Activated T-cell treated with anti-CD3 and anti-CD28 coated beads, Interleukin-2, amount 50 U/mL, for 24 hours (primary cell): ENCODE data around the gene TMEM44.
A peak's percentile ranks its signal among the peaks of the same experiment; 100 is the strongest.

Experiments used
- DNase-seq: peaks from one replicate; pipeline ENCODE4 v3.0.0-alpha.2; 2020
- H3K27ac Mint-ChIP-seq: 2 replicates; pipeline ENCODE4 v1.8.0; 2020; ENCODE audit warnings: mild to moderate bottlenecking, mixed read lengths
- H3K27me3 Mint-ChIP-seq: 2 replicates; pipeline ENCODE4 v1.8.0; 2020; ENCODE audit warnings: mixed read lengths
- H3K36me3 Mint-ChIP-seq: 2 replicates; pipeline ENCODE4 v1.8.0; 2020; ENCODE audit warnings: low read depth, mixed read lengths
- H3K4me1 Mint-ChIP-seq: 2 replicates; pipeline ENCODE4 v1.8.0; 2020; ENCODE audit warnings: low read depth, mixed read lengths
- H3K4me3 Mint-ChIP-seq: 2 replicates; pipeline ENCODE4 v1.8.0; 2020; ENCODE audit warnings: mild to moderate bottlenecking, moderate library complexity, mixed read lengths
- H3K9me3 Mint-ChIP-seq: 2 replicates; pipeline ENCODE4 v1.8.0; 2020; ENCODE audit warnings: mixed read lengths

The TMEM44 gene

DNA sequence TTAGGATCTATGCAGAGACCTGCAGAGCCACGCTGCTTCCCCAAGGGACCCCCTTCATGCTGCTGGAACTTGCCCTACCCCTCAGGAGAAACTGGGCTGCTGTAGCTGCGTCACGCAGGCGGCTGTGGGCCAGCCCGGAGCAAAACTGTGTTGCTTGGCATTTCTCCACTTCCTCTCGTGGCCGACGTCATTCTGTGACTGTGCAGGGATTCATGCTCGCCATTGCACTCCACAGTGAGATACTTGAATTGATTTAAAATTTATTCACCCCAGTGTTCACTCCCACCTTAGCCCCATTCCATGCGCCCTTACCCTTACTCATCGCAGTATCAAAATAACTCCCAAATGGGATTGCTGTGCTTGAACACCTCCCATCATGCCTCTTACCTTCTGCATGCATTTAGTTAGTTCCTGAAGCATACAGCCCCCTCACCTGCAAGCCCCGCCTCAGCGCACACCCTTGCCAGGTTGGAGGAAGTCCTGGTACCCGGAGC lies 45.7 kb downstream of the TMEM44 start:
- Mint-ChIP-seq H3K4me3 (no peak overlapping the region), H3K36me3 (peaks cover 18% of the 10 kb centered on the region), H3K9me3 (no peaks in the 10 kb centered on the region), H3K27me3 (no peaks in the 10 kb centered on the region), H3K27ac (no peak overlapping the region), H3K4me1 (peaks cover 31% of the 10 kb centered on the region)
- no peak for DNase-seq

DNA sequence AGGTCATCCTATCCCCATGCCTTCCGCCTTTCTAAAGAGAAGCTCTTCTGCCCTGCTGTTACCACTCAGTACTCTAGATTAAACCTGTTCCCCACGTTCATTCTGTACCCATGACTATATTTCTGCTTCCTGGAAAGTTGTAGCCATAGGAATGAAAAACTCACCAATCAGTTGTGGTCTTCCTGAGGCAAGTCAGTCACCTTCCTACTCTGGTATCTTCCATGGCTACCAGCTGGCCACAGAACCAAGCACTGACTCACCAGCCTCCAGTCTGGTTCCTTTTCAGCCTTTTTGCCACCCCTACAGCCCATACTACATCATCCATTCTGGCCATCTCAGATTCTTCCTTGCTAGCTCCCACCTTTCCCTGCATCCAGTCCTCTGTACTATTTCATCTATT lies 46.4 kb downstream of the TMEM44 start:
- no peaks in the 10 kb centered on the region for H3K27me3 Mint-ChIP-seq
- DNase-seq, result no peak
- peaks cover 18% of the 10 kb centered on the region for H3K36me3 Mint-ChIP-seq
- H3K4me1 Mint-ChIP-seq, result peaks cover 31% of the 10 kb centered on the region
- no peak overlapping the region for H3K4me3 Mint-ChIP-seq
- peak overlapping the region; percentile 4 for H3K27ac Mint-ChIP-seq
- no peaks in the 10 kb centered on the region for H3K9me3 Mint-ChIP-seq

DNA sequence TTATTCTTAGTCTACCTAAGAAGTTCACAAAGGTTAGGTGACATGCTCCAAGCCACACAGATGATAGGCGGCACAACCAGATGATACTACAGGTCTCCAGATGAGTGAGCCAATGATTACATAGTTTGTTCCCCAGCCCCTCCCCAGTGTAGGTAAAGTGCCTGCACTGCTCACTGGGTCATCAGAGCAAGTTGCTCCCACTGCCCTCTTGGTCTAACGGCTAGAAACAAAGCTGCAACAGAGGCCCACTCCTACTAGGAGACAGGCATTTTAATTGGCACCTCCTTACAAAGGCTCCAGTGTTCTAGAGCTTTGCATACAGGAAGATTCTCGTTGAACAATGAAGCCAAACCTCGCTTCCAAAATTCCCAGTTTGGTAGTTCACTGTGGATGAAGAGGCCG lies 47.3 kb downstream of the TMEM44 start:
- DNase-seq, result no peak
- Mint-ChIP-seq H3K4me1 (peaks cover 31% of the 10 kb centered on the region), H3K27ac (peak overlapping the region; percentile 0), H3K9me3 (no peaks in the 10 kb centered on the region), H3K27me3 (no peaks in the 10 kb centered on the region), H3K36me3 (peaks cover 18% of the 10 kb centered on the region), H3K4me3 (no peak overlapping the region)

DNA sequence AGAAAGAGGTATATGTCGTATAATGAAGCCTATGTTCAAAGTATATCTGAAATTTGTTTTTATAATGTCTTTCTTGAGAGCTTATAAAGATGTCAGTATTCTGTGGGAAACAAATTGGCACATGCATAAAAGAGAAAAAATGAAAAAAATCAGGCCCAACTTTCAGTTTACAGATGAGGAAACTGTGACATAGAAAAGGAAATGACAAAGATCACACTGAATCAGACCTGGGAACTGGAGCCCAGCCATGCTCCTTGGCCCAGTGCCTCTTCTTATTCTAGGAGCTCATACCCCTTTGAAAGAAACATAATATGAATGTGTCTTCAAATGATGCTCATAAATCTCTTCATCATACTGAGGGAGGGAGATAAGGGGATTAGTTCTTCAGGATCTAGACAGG lies 48.4 kb downstream of the TMEM44 start:
- H3K9me3 Mint-ChIP-seq, result no peaks in the 10 kb centered on the region
- H3K4me1 Mint-ChIP-seq, result peaks cover 31% of the 10 kb centered on the region
- H3K4me3 Mint-ChIP-seq, result peak overlapping the region; percentile 97
- peak overlapping the region; percentile 99 for H3K27ac Mint-ChIP-seq
- H3K27me3 Mint-ChIP-seq, result no peaks in the 10 kb centered on the region
- peaks cover 18% of the 10 kb centered on the region for H3K36me3 Mint-ChIP-seq
- no peak for DNase-seq

DNA sequence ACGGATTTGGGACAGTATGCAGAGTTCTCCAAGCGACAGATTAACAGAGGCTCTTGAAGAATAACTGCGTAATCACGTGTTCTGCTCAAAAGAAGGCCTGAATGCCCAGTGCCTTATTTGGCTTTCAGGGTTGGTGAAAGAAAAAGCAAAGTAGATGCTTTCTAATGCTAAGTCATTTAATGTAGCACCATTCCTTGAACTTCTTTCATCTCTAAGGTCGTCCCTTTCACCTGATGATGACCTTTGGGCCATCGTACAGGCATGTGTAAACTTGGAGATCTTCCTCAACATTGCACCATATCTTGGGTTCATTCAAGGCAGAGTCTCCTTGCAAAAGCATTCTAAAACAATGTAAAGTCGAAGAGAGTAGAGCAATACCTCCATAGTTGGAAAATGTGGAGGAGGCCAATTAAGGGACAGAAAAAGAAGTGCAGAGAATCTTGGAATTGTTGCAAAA lies 48.9 kb downstream of the TMEM44 start:
- H3K4me3 Mint-ChIP-seq, result peak overlapping the region; percentile 97
- peaks cover 31% of the 10 kb centered on the region for H3K4me1 Mint-ChIP-seq
- H3K27ac Mint-ChIP-seq, result peak overlapping the region; percentile 99
- DNase-seq, result no peak
- no peaks in the 10 kb centered on the region for H3K9me3 Mint-ChIP-seq
- peaks cover 18% of the 10 kb centered on the region for H3K36me3 Mint-ChIP-seq
- no peaks in the 10 kb centered on the region for H3K27me3 Mint-ChIP-seq

DNA sequence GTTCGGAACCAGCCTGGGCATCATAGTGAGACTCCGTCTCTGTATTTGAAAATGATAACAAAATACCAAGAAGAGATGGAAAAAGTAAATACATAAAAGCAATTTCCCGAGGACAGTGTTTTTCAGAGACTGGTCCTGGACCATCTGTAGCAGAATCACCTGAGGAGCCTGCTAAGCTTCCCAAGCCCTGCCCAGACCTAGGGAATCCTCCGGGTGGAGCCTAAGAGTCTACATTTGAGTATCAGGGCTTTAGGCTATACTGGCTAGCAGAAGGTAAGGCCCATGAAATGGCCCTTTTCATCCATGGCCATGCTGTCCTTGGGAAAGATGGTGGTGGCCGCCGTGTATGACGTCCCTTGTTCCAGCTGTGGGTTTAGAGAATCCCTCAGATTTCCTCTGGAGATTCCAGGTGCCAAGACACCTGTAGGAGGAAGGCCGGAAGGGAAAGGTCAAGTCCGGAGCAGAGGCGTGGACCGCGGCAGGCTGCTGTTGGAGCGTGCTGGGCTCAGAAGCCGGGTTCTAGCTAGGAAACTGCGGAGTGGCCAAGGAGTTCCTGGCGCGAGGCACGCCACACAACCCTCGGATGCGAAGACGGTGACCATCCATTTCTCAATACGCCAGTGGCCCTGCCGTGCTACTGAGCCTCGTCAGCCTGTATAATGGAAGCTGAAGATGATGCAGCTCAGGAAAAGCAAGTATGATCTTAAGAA lies 50.9 kb downstream of the TMEM44 start:
- Mint-ChIP-seq H3K36me3 (peaks cover 18% of the 10 kb centered on the region), H3K27me3 (no peaks in the 10 kb centered on the region), H3K27ac (peak overlapping the region; percentile 50), H3K4me3 (peak overlapping the region; percentile 25), H3K4me1 (peaks cover 37% of the 10 kb centered on the region), H3K9me3 (no peaks in the 10 kb centered on the region)
- no peak for DNase-seq

DNA sequence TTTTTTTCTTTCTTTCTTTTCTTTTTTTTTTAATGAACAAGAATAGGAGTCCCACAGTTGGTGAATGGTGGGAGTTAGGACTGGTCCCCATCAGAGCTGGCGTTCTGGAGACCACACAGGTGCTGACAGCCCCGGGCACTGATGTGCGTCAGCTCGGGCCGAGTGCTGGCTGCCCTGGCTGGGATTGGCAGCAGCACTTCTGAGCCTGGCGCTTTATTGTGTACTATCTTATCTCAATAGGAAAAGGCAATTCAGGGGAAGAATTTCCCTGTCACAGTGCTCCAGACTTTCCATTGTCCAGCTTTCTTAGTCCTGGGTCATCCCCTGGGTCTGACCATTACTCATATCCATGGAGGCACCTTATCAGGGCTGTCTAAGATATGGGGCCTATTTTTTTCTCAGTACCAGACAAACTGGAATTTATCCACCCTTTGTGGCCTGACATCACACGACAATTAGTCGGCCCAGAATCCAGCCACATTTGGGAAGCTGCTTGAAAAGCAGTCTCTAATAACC lies 54.1 kb downstream of the TMEM44 start:
- Mint-ChIP-seq H3K36me3 (peaks cover 4% of the 10 kb centered on the region), H3K27ac (no peak overlapping the region), H3K27me3 (no peaks in the 10 kb centered on the region), H3K9me3 (no peaks in the 10 kb centered on the region), H3K4me1 (peaks cover 18% of the 10 kb centered on the region), H3K4me3 (no peak overlapping the region)
- DNase-seq, result no peak

DNA sequence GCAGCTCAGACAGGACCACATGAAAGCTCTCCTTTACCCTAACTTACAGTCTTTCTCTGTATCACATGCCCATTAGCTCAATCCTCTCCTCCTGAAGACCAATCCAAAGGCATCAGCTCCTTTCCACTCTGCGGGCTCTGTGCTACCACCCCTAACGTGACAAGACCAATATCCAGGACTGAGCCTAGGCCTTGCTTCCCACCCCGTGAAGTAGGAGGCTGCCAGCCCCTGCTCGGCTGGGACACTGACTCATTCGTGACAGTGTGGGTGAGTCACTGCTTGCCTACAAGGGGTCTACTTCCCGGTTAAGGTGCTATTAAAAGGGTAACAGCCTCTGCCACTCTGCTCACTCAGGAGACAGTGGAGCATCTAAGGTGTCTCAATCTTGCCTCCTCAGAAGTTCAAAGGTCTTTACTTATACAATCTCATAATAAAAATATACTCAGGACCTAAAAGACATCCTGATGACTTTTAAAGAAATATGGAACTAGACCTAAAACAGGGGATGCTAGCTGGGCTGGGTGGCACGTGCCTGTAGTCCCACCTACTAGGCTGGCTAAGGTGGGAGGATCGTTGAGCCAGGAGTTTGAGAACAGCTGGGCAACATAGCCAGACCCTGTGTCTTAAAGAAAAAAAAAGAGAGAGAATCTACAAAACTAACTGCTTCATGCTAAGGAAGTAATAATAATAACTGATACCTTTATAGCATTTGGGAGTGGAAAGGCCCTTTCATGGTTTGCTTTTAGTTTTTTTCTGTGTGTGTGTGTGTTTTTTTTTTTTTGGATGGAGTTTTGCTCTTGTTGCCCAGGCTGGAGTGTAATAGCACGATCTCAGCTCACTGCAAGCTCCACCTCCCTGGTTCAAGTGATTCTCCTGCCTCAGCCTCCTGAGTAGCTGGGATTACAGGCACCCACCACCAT lies 55.0 kb downstream of the TMEM44 start:
- DNase-seq, result peak; percentile 53
- Mint-ChIP-seq H3K4me1 (peaks cover 20% of the 10 kb centered on the region), H3K9me3 (no peaks in the 10 kb centered on the region), H3K27ac (peak overlapping the region; percentile 45), H3K4me3 (no peak overlapping the region), H3K36me3 (no peaks in the 10 kb centered on the region), H3K27me3 (peaks cover 8% of the 10 kb centered on the region)

DNA sequence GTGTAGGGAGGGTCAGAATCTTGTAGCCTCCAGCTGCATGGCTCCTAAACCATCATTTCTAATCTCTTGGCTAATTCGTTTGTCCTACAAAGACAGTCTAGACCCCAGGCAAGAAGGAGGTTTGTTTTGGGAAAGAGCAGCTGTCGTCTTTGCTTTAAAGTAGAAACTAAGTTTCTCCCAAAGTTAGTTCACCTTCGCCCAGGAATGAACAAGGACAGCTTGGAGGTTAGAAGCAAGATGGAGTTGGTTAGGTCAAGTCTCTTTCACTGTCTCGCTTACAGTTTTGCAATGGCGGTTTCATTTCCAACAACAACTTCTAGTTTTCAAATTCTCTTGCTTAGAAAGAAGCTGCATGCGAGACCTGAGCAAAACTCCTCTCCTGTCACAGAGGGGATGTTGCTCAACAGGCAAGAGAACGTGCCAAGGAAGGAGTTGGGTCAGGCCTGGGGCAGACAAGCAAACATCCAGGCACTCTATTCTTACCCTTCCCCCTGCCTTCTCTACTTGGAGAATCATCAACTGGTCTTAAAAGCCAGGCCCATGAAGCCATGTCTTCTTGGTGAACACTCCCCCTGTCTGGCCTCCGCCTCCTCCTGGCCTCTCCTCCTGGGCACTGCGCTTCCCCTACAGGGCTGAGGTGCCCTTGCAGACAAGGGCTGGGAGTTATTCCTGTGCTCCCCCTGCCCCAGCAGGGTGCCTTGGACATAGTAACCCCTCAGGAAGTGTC lies 57.6 kb downstream of the TMEM44 start:
- Mint-ChIP-seq H3K27me3 (peaks cover 27% of the 10 kb centered on the region), H3K9me3 (no peaks in the 10 kb centered on the region), H3K4me1 (peaks cover 30% of the 10 kb centered on the region), H3K36me3 (no peaks in the 10 kb centered on the region), H3K4me3 (no peak overlapping the region), H3K27ac (no peak overlapping the region)
- DNase-seq, result no peak

DNA sequence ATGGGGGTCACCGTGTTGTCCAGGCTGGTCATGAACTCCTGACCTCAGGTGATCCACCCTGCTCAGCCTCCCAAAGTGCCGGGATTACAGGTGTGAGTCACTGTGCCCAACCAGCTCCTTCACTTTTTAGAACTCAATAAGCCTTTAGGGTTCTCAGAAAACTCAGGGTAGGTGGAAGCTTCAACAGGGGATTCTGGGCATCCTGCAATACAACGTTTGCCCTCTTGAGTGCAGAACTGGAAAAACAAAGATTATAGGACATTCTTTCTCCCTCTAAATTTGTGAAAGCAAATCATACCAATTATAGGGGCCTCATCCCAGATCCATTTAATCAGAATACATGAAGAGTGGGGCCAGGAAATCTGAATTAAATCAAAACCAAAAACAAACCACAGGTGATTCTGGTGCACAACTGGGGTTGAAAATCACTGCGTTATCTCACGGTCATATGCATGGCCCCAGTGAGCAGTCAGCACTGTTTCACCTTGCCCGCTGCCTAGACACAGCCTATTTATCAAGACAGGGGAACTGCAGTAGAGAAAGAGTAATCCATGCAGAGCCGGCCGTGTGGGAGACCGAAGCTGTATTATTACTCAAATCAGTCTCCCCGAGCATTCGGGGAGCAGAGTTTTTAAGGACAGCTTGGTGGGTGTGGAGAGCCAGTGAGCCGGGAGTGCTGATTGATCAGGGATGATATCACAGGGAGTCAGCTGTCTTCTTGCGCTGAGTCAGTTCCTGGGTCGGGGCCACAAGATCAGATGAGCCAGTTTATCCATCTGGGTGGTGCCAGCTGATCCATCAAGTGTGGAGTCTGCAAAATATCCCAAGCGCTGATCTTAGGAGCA lies 58.4 kb downstream of the TMEM44 start:
- H3K9me3 Mint-ChIP-seq, result no peaks in the 10 kb centered on the region
- H3K27ac Mint-ChIP-seq, result no peak overlapping the region
- H3K4me1 Mint-ChIP-seq, result peaks cover 30% of the 10 kb centered on the region
- no peaks in the 10 kb centered on the region for H3K36me3 Mint-ChIP-seq
- peaks cover 27% of the 10 kb centered on the region for H3K27me3 Mint-ChIP-seq
- DNase-seq, result no peak
- no peak overlapping the region for H3K4me3 Mint-ChIP-seq

DNA sequence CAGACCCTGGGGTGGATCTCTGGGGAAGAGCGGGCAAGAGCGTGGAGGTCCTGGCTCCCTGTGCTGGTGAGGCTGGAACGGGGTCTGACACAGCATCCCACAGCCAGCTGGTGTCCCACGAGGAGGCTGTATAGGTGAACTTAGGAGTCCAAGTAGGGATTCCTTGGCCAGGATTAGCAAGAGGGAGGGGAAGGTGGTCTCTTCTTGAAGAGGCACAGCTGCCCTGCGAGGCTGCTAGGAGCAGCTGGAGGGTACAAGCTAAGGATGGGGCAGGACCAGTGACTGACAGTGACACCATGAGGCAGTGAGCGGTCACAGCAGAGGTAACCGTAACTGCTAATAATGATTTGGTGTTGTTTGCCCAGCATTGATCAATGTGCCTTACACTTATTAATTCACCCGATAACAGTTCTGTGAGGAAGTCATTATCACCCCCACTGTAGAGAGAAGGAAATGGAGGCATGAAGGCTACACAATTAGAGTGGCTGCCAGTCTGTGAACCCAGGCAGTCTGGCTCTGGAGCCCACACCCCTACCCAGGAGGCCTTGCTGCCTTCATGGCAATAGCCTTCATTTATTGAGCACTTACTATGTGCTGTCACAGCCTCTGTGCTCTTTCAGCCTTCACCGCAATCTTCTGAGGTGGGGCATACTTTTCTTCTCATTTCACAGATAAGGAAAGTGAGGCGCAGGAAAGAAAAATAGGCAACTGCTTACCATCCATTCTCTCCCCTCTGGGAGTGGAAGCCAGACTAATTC lies 59.4 kb downstream of the TMEM44 start:
- Mint-ChIP-seq H3K36me3 (no peaks in the 10 kb centered on the region), H3K27me3 (peaks cover 27% of the 10 kb centered on the region), H3K27ac (no peak overlapping the region), H3K4me1 (peaks cover 30% of the 10 kb centered on the region), H3K9me3 (no peaks in the 10 kb centered on the region), H3K4me3 (no peak overlapping the region)
- peak; percentile 55 for DNase-seq

DNA sequence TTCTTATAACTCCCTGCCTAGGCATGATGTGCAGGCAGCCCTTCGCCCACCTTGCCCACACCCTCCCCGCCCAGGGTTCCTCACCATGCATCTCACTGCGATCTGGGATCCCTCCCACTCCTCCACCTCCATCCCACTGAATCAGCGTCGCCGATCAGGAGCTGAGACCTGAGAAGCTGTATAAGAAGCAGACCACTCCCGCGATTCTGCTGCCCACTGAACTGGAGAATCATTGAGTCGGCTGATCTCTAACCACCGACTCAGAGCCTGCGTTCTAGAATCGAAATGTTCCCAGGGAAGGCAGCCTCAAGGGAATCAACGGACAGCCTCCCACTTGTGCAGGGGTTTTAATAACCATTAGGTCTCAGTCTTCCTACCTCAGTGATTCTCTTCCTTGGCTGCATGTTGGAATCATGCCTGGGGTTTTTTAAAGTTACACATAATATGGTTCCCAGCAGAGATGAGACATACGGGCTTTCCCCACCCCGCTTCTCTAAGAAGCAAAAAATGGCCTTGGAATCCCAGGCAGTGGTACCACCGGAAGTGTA lies 60.2 kb downstream of the TMEM44 start:
- H3K36me3 Mint-ChIP-seq, result no peaks in the 10 kb centered on the region
- H3K4me1 Mint-ChIP-seq, result peaks cover 26% of the 10 kb centered on the region
- peaks cover 27% of the 10 kb centered on the region for H3K27me3 Mint-ChIP-seq
- no peaks in the 10 kb centered on the region for H3K9me3 Mint-ChIP-seq
- H3K27ac Mint-ChIP-seq, result no peak overlapping the region
- DNase-seq, result no peak
- no peak overlapping the region for H3K4me3 Mint-ChIP-seq
